ENCODE results near the gene OBSCN.

OBSCN gene

DNA sequence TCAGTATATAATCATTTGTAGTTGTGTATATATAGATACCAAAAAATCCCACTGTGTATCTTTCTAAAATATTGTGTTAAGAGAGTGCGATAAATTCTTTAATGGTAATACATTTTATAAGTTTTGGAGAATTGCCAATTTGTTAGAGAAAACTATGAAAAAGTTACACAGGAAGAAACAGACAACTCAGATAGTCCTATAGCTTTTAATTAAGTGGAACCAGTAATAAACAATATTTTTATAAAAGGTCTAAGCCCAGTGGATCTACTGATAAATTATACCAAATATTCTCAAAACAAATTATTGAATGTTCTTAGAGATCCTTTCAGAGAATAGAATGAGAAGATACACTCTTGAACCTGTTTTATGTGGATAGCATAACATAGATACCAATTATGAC, 50.6 kb downstream of the OBSCN start:
- H3K4me3 ChIP-seq (ENCODE audit: low read depth, low read length): no peak overlapping the region
- TF ChIP-seq, protein P1, sequence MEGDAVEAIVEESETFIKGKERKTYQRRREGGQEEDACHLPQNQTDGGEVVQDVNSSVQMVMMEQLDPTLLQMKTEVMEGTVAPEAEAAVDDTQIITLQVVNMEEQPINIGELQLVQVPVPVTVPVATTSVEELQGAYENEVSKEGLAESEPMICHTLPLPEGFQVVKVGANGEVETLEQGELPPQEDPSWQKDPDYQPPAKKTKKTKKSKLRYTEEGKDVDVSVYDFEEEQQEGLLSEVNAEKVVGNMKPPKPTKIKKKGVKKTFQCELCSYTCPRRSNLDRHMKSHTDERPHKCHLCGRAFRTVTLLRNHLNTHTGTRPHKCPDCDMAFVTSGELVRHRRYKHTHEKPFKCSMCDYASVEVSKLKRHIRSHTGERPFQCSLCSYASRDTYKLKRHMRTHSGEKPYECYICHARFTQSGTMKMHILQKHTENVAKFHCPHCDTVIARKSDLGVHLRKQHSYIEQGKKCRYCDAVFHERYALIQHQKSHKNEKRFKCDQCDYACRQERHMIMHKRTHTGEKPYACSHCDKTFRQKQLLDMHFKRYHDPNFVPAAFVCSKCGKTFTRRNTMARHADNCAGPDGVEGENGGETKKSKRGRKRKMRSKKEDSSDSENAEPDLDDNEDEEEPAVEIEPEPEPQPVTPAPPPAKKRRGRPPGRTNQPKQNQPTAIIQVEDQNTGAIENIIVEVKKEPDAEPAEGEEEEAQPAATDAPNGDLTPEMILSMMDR (IDR thresholded peaks at IDR 0.05; ENCODE audit: low read depth, low read length): no peak
- no peak for DNase-seq (ENCODE audit: low read depth, low spot score)
- in situ Hi-C loops (cut with HindIII; ENCODE audit: low sequenced_read_pairs): no loop called here

DNA sequence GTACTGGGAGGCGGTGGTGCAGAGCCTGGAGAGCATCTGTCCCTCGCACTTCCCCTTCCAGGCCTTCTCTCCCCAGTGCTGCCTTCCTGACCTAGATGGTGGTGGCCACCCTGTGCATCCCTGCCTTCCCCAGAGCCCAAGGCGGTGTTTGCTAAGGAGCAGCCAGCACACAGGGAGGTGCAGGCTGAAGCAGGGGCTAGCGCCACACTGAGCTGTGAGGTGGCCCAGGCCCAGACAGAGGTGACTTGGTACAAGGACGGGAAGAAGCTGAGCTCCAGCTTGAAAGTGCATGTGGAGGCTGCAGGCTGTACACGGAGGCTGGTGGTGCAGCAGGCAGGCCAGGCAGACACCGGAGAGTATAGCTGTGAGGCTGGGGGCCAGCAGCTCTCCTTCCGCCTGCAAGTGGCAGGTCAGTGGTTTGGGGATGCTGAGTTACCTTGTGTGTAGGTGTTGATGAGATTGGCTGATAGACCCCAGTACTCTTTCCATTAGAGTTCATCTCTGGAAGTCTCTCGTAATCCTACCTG, 51.6 kb downstream of the OBSCN start:
- in situ Hi-C loops (cut with HindIII; ENCODE audit: low sequenced_read_pairs): no loop called here
- no peak overlapping the region for H3K4me3 ChIP-seq (ENCODE audit: low read depth, low read length)
- no peak for DNase-seq (ENCODE audit: low read depth, low spot score)
- TF ChIP-seq, protein P1 (IDR thresholded peaks at IDR 0.05; ENCODE audit: low read depth, low read length): no peak

GRCh38 chr1:228259951-228260350, 52.1 kb downstream of the OBSCN start:
- in situ Hi-C loops (cut with HindIII; ENCODE audit: low sequenced_read_pairs): no loop called here
- TF ChIP-seq, protein P1 (IDR thresholded peaks at IDR 0.05; ENCODE audit: low read depth, low read length): no peak
- DNase-seq (ENCODE audit: low read depth, low spot score): no peak
- H3K4me3 ChIP-seq (ENCODE audit: low read depth, low read length): no peak overlapping the region

DNA sequence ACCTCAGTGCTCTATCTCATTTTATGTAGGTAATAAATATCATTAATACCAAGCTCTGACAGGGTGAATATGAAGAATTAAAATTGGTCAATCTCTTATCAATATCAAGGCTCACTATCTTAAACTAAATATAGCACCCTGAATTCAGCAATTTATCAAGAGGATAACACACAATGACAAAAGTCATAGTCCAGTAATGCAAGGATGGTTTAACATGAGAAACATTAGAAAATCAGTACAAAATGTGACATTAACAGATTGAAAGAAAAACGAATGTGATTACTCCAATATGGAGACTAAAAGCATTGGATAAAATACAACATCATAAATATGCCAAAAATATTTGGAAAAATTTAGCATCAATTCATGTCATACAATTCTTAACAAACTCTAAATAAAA, 53.9 kb downstream of the OBSCN start:
- in situ Hi-C loops (cut with HindIII; ENCODE audit: low sequenced_read_pairs): no loop called here
- TF ChIP-seq, protein P1 (IDR thresholded peaks at IDR 0.05; ENCODE audit: low read depth, low read length): no peak
- no peak overlapping the region for H3K4me3 ChIP-seq (ENCODE audit: low read depth, low read length)
- DNase-seq (ENCODE audit: low read depth, low spot score): no peak

DNA sequence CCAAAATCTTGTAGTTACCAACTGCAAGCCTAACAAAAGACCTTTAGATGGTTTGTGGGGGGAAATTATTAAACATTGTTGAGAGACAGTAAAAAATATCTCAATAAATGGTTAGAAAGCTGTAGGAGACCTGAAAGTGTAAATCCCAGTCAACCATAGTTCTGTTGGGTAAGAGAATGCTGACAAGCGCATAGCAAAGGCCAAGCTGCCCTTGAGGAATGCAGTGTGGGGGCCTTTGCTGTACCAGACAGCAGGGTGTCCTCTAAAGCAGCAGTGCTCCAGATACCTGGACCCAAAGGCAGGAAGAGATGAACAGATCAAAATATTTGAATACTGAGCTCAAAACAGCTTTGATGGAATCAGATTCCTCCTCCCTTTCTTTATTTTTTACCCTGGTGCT, 54.6 kb downstream of the OBSCN start:
- in situ Hi-C loops (cut with HindIII; ENCODE audit: low sequenced_read_pairs): no loop called here
- H3K4me3 ChIP-seq (ENCODE audit: low read depth, low read length): no peak overlapping the region
- TF ChIP-seq, protein P1 (IDR thresholded peaks at IDR 0.05; ENCODE audit: low read depth, low read length): no peak
- DNase-seq (ENCODE audit: low read depth, low spot score): no peak

DNA sequence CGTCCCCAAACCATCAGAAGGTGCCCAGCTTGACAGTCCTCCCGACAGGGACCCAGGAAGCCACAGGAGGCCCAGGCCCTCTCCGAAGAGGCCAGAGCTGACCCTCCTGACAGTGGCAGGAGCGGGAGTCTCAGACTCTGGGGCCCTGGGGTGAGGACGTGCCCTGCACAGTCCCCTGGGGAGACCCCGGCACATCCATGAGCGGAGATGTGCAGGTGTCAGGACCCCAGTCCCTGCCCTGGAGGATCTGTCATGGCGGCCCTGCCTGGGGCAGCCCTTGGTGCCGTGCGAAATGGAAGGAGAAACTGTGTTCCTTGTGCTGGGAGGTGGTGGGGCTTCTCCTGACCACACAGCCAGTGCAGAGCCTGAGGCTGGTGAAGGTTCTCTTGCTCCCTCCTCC, 55.8 kb downstream of the OBSCN start:
- in situ Hi-C loops (cut with HindIII; ENCODE audit: low sequenced_read_pairs): no loop called here
- DNase-seq (ENCODE audit: low read depth, low spot score): no peak
- TF ChIP-seq, protein P1 (IDR thresholded peaks at IDR 0.05; ENCODE audit: low read depth, low read length): no peak
- no peak overlapping the region for H3K4me3 ChIP-seq (ENCODE audit: low read depth, low read length)
